ENCODE results near the gene ZNF248. TPM values are rescaled to one million over a fixed set of nuclear protein-coding genes. Genes with fewer than 3 reads are reported as not detected.

ZNF248 gene
- total RNA-seq, 5 donors from 2014 or later (not counting 1 experiment from before 2014, with no cell fraction given): 7.0 to 15.6 (median 13.4) TPM

DNA sequence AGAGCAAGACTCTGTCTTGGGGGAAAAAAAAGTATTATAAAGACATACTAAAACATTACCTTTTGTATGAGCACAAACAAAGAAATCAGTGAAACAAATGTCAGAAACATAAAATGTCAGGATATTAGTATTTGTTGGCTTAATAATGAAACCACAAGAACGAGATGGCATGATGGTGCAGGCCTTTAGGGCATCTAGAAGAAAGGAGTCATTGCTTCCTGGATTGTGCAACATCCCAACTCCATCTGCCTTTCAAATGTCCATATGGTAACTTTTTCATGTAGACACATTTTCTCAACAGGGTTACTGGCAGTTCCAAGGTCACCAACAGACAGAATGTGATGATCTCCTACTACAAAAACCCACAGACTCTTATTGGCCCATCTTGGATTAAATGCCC lies 96.6 kb downstream of the ZNF248 start:
- no peak overlapping the region for H3K27ac ChIP-seq (ENCODE audit: low read length)
- WGBS (ENCODE audit: insufficient coverage): no CpG with 5 or more reads among the region's 1 CpG
- Mint-ChIP-seq H3K36me3 (peaks cover 33% of the 10 kb centered on the region), H3K4me3 (no peak overlapping the region), H3K9me3 (peaks cover 37 to 62% (median 47%) of the 10 kb centered on the region in 3 donors), H3K27ac (no peak overlapping the region), H3K4me1 (no peaks in the 10 kb centered on the region), H3K27me3 (no peaks in the 10 kb centered on the region)
- ATAC-seq (replicated peaks in 1 of 4): no peak
- H3K9me3 ChIP-seq: peaks cover 2% of the 10 kb centered on the region
- H3K36me3 ChIP-seq (ENCODE audit: control insufficient read depth in 2 of 2, extremely low read depth in 1 of 2, insufficient read depth in 1 of 2, low read length in 1 of 2): no peaks in the 10 kb centered on the region
- H3K4me1 ChIP-seq (ENCODE audit: control insufficient read depth in 1 of 2, extremely low read depth in 1 of 2, insufficient read depth in 2 of 2, low read length in 2 of 2): no peaks in the 10 kb centered on the region
- no peak overlapping the region for H3K4me3 ChIP-seq (ENCODE audit: control insufficient read depth in 1 of 2, extremely low read depth in 1 of 2, low read length in 1 of 2)
- ChIA-PET POLR2A (no interaction called here), CTCF (no interaction called here)
- no peak for DNase-seq
- no peaks in the 10 kb centered on the region for H3K27me3 ChIP-seq (replicated peaks in 1 of 2; ENCODE audit: control insufficient read depth in 2 of 2, extremely low read depth in 1 of 2, insufficient read depth in 2 of 2, low read length in 1 of 2)

DNA sequence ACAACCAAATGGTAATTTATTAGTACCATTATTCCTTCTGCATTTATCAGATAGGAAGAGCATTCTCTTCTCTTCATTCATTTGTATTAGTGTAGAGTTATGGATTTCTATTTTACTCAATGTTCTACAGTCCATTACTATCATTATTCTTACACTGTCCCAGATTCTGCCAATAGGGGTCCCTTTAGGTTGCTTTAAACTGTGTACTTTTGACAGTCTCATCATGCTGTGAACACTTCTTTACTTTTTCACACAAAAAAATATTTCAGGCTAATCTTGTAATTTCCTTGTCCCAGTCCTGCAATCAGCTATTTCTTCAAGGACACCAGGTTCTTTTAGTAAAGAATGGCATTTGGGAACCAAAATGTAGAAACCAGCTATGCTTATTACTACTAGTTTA lies 99.3 kb downstream of the ZNF248 start:
- Mint-ChIP-seq H3K27me3 (no peaks in the 10 kb centered on the region), H3K27ac (no peak overlapping the region), H3K4me3 (no peak overlapping the region), H3K36me3 (peaks cover 25% of the 10 kb centered on the region), H3K9me3 (peaks cover 35 to 53% (median 39%) of the 10 kb centered on the region in 3 donors), H3K4me1 (no peaks in the 10 kb centered on the region)
- ATAC-seq (replicated peaks in 1 of 4): no peak
- Histone ChIP-seq H3K27ac (ENCODE audit: low read length) (no peak overlapping the region), H3K4me1 (ENCODE audit: control insufficient read depth in 1 of 2, extremely low read depth in 1 of 2, insufficient read depth in 2 of 2, low read length in 2 of 2) (no peaks in the 10 kb centered on the region), H3K9me3 (peaks cover 2% of the 10 kb centered on the region), H3K36me3 (ENCODE audit: control insufficient read depth in 2 of 2, extremely low read depth in 1 of 2, insufficient read depth in 1 of 2, low read length in 1 of 2) (no peaks in the 10 kb centered on the region), H3K4me3 (ENCODE audit: control insufficient read depth in 1 of 2, extremely low read depth in 1 of 2, low read length in 1 of 2) (no peak overlapping the region), H3K27me3 (replicated peaks in 1 of 2; ENCODE audit: control insufficient read depth in 2 of 2, extremely low read depth in 1 of 2, insufficient read depth in 2 of 2, low read length in 1 of 2) (no peaks in the 10 kb centered on the region)
- CTCF ChIA-PET: no interaction called here
- DNase-seq: no peak
- POLR2A ChIA-PET: no interaction called here

DNA sequence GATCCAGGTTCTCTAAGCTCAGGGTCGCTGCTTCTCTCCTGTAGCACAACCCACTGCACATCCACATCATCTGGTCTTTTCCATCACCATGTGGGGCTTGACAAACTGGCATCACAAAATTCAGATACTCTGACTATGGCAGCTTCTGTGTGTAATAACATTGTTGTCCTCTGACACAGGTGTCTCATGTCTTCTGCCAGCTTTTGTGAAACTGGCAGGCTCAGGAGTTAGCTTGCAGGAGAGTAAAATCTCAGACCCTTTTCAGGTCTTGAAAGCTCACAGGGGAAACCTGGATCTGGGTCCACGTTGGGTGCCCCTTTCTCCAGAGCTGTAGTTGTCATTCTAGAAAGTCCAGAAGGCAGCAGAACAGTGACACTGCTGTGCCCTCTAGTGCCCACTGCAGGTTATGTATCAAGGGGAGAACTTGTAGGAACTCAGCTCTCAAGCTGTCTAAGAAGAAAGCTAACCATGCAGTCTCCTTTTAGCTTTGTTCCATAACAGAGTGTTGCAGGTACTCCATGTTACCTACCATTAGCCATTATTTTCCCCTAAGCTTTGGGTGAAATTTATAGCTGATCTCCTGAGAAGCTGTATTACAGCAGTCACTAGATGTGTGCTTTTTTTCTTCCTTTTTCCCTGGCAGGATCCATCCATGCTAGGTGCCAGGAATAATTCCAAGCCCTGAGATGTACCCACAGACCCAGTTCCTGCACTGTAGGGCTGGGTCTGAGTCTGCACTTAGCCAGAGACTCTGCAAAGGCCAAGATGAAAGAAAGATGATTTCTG lies 102.7 kb downstream of the ZNF248 start:
- Histone ChIP-seq H3K4me3 (ENCODE audit: control insufficient read depth in 1 of 2, extremely low read depth in 1 of 2, low read length in 1 of 2) (no peak overlapping the region), H3K9me3 (peaks cover 2% of the 10 kb centered on the region), H3K27me3 (replicated peaks in 1 of 2; ENCODE audit: control insufficient read depth in 2 of 2, extremely low read depth in 1 of 2, insufficient read depth in 2 of 2, low read length in 1 of 2) (no peaks in the 10 kb centered on the region), H3K27ac (ENCODE audit: low read length) (no peak overlapping the region), H3K36me3 (ENCODE audit: control insufficient read depth in 2 of 2, extremely low read depth in 1 of 2, insufficient read depth in 1 of 2, low read length in 1 of 2) (no peaks in the 10 kb centered on the region), H3K4me1 (ENCODE audit: control insufficient read depth in 1 of 2, extremely low read depth in 1 of 2, insufficient read depth in 2 of 2, low read length in 2 of 2) (no peaks in the 10 kb centered on the region)
- Mint-ChIP-seq H3K4me1 (no peaks in the 10 kb centered on the region), H3K27ac (no peak overlapping the region), H3K9me3 (peaks cover 25 to 42% (median 26%) of the 10 kb centered on the region in 3 donors), H3K36me3 (peaks cover 12% of the 10 kb centered on the region), H3K4me3 (no peak overlapping the region), H3K27me3 (no peaks in the 10 kb centered on the region)
- ChIA-PET POLR2A (no interaction called here), CTCF (interaction anchor here in 1 of 2 donors (0.5 kb wide), 1 partner anchor 1243 kb away, joined by 6 read pairs; no protein-coding TSS in a partner anchor)
- WGBS (ENCODE audit: insufficient coverage): 0% methylated on average over 1 of the region's 2 CpGs
- DNase-seq (no peak), ATAC-seq (replicated peaks in 1 of 4) (no peak)

DNA sequence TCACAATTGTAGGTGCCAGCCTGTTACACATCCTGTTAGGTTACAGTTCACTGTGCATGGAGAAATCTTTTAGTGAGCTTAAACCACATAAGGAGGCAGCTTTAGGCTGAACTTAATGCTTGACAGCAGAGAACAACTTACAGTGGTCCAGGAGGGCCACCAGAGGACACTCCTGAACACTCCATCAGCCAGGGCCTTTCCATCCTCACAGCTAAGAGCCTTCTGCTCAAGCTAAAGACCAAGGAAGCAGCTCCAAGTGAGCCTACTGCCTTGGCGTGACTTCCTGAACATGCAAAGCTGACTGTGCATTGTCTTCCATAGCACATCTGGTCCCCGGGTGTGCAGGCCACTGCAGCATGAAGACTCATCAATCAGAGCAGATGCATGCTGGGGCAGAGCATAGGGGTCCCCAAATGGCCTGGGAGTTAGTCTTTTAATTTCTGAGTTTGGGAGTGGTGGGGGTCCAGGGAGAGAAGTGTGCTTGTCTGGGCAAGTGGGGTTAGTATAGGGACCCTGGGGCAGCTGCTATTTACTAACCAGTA lies 105.0 kb downstream of the ZNF248 start:
- Mint-ChIP-seq H3K9me3 (peaks cover 21 to 30% (median 30%) of the 10 kb centered on the region in 3 donors), H3K27ac (no peak overlapping the region), H3K36me3 (peaks cover 3% of the 10 kb centered on the region), H3K4me1 (no peaks in the 10 kb centered on the region), H3K27me3 (no peaks in the 10 kb centered on the region), H3K4me3 (no peak overlapping the region)
- DNase-seq (no peak), ATAC-seq (replicated peaks in 1 of 4) (no peak)
- H3K4me3 ChIP-seq (ENCODE audit: control insufficient read depth in 1 of 2, extremely low read depth in 1 of 2, low read length in 1 of 2): no peak overlapping the region
- no peaks in the 10 kb centered on the region for H3K36me3 ChIP-seq (ENCODE audit: control insufficient read depth in 2 of 2, extremely low read depth in 1 of 2, insufficient read depth in 1 of 2, low read length in 1 of 2)
- H3K27me3 ChIP-seq (replicated peaks in 1 of 2; ENCODE audit: control insufficient read depth in 2 of 2, extremely low read depth in 1 of 2, insufficient read depth in 2 of 2, low read length in 1 of 2): no peaks in the 10 kb centered on the region
- ChIA-PET POLR2A (no interaction called here), CTCF (interaction anchor here in 1 of 2 donors (0.5 kb wide), 1 partner anchor 1681 kb away, joined by 3 read pairs; no protein-coding TSS in a partner anchor)
- H3K4me1 ChIP-seq (ENCODE audit: control insufficient read depth in 1 of 2, extremely low read depth in 1 of 2, insufficient read depth in 2 of 2, low read length in 2 of 2): no peaks in the 10 kb centered on the region
- H3K9me3 ChIP-seq: no peaks in the 10 kb centered on the region
- no peak overlapping the region for H3K27ac ChIP-seq (ENCODE audit: low read length)
- WGBS (ENCODE audit: insufficient coverage): 68% methylated on average over 2 of the region's 2 CpGs

DNA sequence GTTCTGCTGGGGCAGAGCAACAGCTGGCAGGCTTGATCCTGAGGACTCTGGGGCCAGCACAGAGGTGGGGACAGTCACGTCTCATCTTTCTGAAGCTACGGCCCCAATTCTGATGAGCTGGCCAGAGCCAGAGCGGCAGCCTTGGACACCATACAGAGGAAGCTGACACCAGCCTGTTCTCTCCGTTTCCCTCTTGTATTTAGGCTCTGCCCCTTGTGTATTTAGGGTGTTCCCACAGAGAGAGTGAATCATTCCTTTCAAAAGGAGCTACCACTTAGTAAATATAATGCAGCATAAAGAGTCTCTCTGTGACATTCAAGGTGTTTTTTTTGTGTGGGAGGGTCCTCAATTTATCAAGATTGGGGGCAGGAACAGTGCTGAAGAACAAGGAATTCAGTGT lies 109.2 kb downstream of the ZNF248 start:
- H3K4me3 Mint-ChIP-seq: no peak overlapping the region
- Histone ChIP-seq H3K27me3 (replicated peaks in 1 of 2; ENCODE audit: control insufficient read depth in 2 of 2, extremely low read depth in 1 of 2, insufficient read depth in 2 of 2, low read length in 1 of 2) (no peaks in the 10 kb centered on the region), H3K36me3 (ENCODE audit: control insufficient read depth in 2 of 2, extremely low read depth in 1 of 2, insufficient read depth in 1 of 2, low read length in 1 of 2) (no peaks in the 10 kb centered on the region), H3K9me3 (no peaks in the 10 kb centered on the region), H3K4me3 (ENCODE audit: control insufficient read depth in 1 of 2, extremely low read depth in 1 of 2, low read length in 1 of 2) (no peak overlapping the region), H3K4me1 (ENCODE audit: control insufficient read depth in 1 of 2, extremely low read depth in 1 of 2, insufficient read depth in 2 of 2, low read length in 2 of 2) (no peaks in the 10 kb centered on the region), H3K27ac (ENCODE audit: low read length) (no peak overlapping the region)
- no peaks in the 10 kb centered on the region for H3K36me3 Mint-ChIP-seq
- POLR2A ChIA-PET: no interaction called here
- H3K27me3 Mint-ChIP-seq: no peaks in the 10 kb centered on the region
- ATAC-seq (replicated peaks in 1 of 4) (no peak), DNase-seq (no peak)
- whole genome bisulfite sequencing (ENCODE audit: insufficient coverage): 68% methylated on average over 4 of the region's 4 CpGs
- CTCF ChIA-PET: no interaction called here
- no peak overlapping the region for H3K27ac Mint-ChIP-seq
- no peaks in the 10 kb centered on the region for H3K4me1 Mint-ChIP-seq
- H3K9me3 Mint-ChIP-seq: peaks cover 18 to 29% (median 24%) of the 10 kb centered on the region in 3 donors

DNA sequence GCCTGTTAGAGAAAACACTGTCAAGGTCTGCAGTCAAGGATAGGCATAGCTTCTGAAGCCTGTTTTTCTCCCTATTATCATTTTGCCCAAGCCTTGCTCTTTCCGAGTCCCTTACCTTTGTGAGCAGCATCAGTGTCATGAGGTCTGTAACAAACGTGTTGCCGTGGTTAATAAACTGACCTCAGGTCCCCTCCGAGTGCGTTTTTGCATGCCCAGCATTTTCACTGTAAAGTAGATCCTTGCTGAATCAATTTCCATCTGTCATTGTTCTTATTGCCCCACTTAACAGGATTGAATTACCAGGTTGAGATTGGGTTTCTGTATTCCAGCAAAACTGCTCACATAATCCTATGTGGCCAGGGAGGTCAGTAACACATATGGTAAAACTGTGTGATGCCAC lies 110.3 kb downstream of the ZNF248 start:
- H3K27ac Mint-ChIP-seq: no peak overlapping the region
- no peak overlapping the region for H3K4me3 Mint-ChIP-seq
- no peaks in the 10 kb centered on the region for H3K27me3 ChIP-seq (replicated peaks in 1 of 2; ENCODE audit: control insufficient read depth in 2 of 2, extremely low read depth in 1 of 2, insufficient read depth in 2 of 2, low read length in 1 of 2)
- no peaks in the 10 kb centered on the region for H3K4me1 Mint-ChIP-seq
- no peaks in the 10 kb centered on the region for H3K36me3 ChIP-seq (ENCODE audit: control insufficient read depth in 2 of 2, extremely low read depth in 1 of 2, insufficient read depth in 1 of 2, low read length in 1 of 2)
- ChIA-PET CTCF (no interaction called here), POLR2A (no interaction called here)
- no peak for DNase-seq
- no peak overlapping the region for H3K4me3 ChIP-seq (ENCODE audit: control insufficient read depth in 1 of 2, extremely low read depth in 1 of 2, low read length in 1 of 2)
- no peaks in the 10 kb centered on the region for H3K36me3 Mint-ChIP-seq
- H3K4me1 ChIP-seq (ENCODE audit: control insufficient read depth in 1 of 2, extremely low read depth in 1 of 2, insufficient read depth in 2 of 2, low read length in 2 of 2): no peaks in the 10 kb centered on the region
- ATAC-seq (replicated peaks in 1 of 4): no peak
- no peak overlapping the region for H3K27ac ChIP-seq (ENCODE audit: low read length)
- H3K9me3 Mint-ChIP-seq: peaks cover 18 to 28% (median 24%) of the 10 kb centered on the region in 3 donors
- no peaks in the 10 kb centered on the region for H3K27me3 Mint-ChIP-seq
- H3K9me3 ChIP-seq: no peaks in the 10 kb centered on the region
- 79% methylated on average over 3 of the region's 5 CpGs for WGBS (ENCODE audit: insufficient coverage)

All from T-cell (primary cell).